Keratinocyte (primary cell): ENCODE results near the gene XRCC1.

Source experiments
- CTCF ChIP-seq, 3 experiments: IDR thresholded peaks in 1 of 3; conservative IDR thresholded peaks in 1 of 3; optimal IDR thresholded peaks in 1 of 3; 2 replicates in 2 of 3; 3 replicates in 1 of 3; pipeline versions ENCODE3 to v1.5.1; 2011; ENCODE audit warnings: low read length in 3 of 3, mild to moderate bottlenecking in 3 of 3, moderate library complexity in 2 of 3, control low read depth in 1 of 3, inconsistent platforms in 1 of 3; ENCODE audit not compliant: insufficient read depth in 2 of 3; ENCODE audit errors: extremely low read depth in 1 of 3
- EZH2 ChIP-seq: IDR thresholded peaks from one replicate; pipeline ENCODE4 v1.6.1; 2012; ENCODE audit warnings: inconsistent platforms, mild to moderate bottlenecking, low read length, moderate library complexity

GRCh38 chr19:43534305-43534815, 41.0 kb downstream of the XRCC1 start:
- TF ChIP-seq CTCF (optimal IDR thresholded peaks at IDR 0.05 in 1 of 3, IDR thresholded peaks at IDR 0.05 in 1 of 3, conservative IDR thresholded peaks at IDR 0.05 in 1 of 3; ENCODE audit: extremely low read depth in 1 of 3, insufficient read depth in 2 of 3, low read length in 3 of 3): no peak
- TF ChIP-seq EZH2: no peak
